GM23338 (cell line): ENCODE measurements around the gene SLC6A1. TPM values are rescaled to one million over a fixed set of nuclear protein-coding genes. Genes with fewer than 3 reads are reported as not detected.

Source experiments
- ATAC-seq: fragments of 200-7000 bp; cut with Tn5 transposase; 3 replicates; pipeline ENCODE4 v1.9.1; 2020
- DNase-seq: peaks from one replicate; pipeline ENCODE4 v3.0.0-alpha.2; 2015; ENCODE audit warnings: low spot score
- H2AFZ ChIP-seq: fragments of 200-600 bp; sonication (generic); 2 replicates; pipeline ENCODE4 v1.8.0; 2016; ENCODE audit warnings: antibody characterized with exemption, mild to moderate bottlenecking, moderate library complexity
- H3F3A ChIP-seq: fragments of 200-600 bp; sonication (generic); replicated peaks from 2 replicates; pipeline ENCODE4 v1.8.0; 2017; ENCODE audit warnings: antibody characterized with exemption, mixed run types, low read depth
- H3K27ac ChIP-seq: fragments of 200-600 bp; sonication (generic); 2 replicates; pipeline ENCODE4 v1.6.1; 2016; ENCODE audit warnings: low read depth
- H3K27me3 ChIP-seq: fragments of 200-600 bp; sonication (generic); 2 replicates; pipeline ENCODE4 v1.8.0; 2016; ENCODE audit warnings: mild to moderate bottlenecking, mixed run types, moderate library complexity; ENCODE audit not compliant: insufficient read depth
- H3K36me3 ChIP-seq: fragments of 200-600 bp; sonication (generic); 2 replicates; pipeline ENCODE4 v1.8.0; 2016; ENCODE audit warnings: mild to moderate bottlenecking; ENCODE audit not compliant: insufficient read depth
- H3K4me1 ChIP-seq: fragments of 200-600 bp; sonication (generic); 2 replicates; pipeline ENCODE4 v1.8.0; 2016; ENCODE audit warnings: mild to moderate bottlenecking, moderate library complexity; ENCODE audit not compliant: insufficient read depth
- H3K4me2 ChIP-seq: fragments of 200-600 bp; sonication (generic); 2 replicates; pipeline ENCODE4 v1.7.1; 2017; ENCODE audit warnings: mixed run types
- H3K4me3 ChIP-seq: fragments of 200-600 bp; sonication (generic); 2 replicates; pipeline ENCODE4 v1.6.1; 2016; ENCODE audit warnings: mixed run types
- H3K79me2 ChIP-seq: fragments of 200-600 bp; sonication (generic); replicated peaks from 2 replicates; pipeline ENCODE4 v1.8.0; 2017; ENCODE audit warnings: mild to moderate bottlenecking; ENCODE audit not compliant: insufficient read depth
- H3K9me2 ChIP-seq: fragments of 200-600 bp; sonication (generic); 2 replicates; pipeline ENCODE4 v1.8.0; 2017; ENCODE audit not compliant: insufficient read depth
- H4K20me1 ChIP-seq: fragments of 200-600 bp; sonication (generic); replicated peaks from 2 replicates; pipeline ENCODE4 v1.8.0; 2017; ENCODE audit warnings: mild to moderate bottlenecking; ENCODE audit not compliant: insufficient read depth
- H3K27ac Mint-ChIP-seq: 2 replicates; pipeline ENCODE4 v1.8.0; 2020; ENCODE audit warnings: inconsistent platforms, mild to moderate bottlenecking, moderate library complexity, mixed read lengths
- H3K27me3 Mint-ChIP-seq: 3 replicates; pipeline ENCODE4 v1.8.0; 2022; ENCODE audit warnings: low read depth, mild to moderate bottlenecking, moderate library complexity, mixed read lengths, inconsistent platforms; ENCODE audit not compliant: insufficient read depth, poor library complexity
- H3K36me3 Mint-ChIP-seq: 3 replicates; pipeline ENCODE4 v1.8.0; 2021; ENCODE audit warnings: low read depth, mild to moderate bottlenecking, inconsistent platforms, moderate library complexity, mixed read lengths
- H3K4me1 Mint-ChIP-seq: 3 replicates; pipeline ENCODE4 v1.8.0; 2020; ENCODE audit warnings: mild to moderate bottlenecking, inconsistent platforms, mixed read lengths
- H3K4me3 Mint-ChIP-seq: 3 replicates; pipeline ENCODE4 v1.8.0; 2021; ENCODE audit warnings: moderate library complexity, mild to moderate bottlenecking, inconsistent platforms, mixed read lengths
- H3K9me3 Mint-ChIP-seq: 3 replicates; pipeline ENCODE4 v1.8.0; 2020; ENCODE audit warnings: moderate library complexity, mild to moderate bottlenecking, inconsistent platforms, mixed read lengths
- CREB1 ChIP-seq: fragments of 250-450 bp; sonication (Bioruptor Pico); IDR thresholded peaks from 2 replicates; pipeline ENCODE4 v1.5.0; 2020; ENCODE audit warnings: low read depth, mild to moderate bottlenecking, moderate library complexity
- CTCF ChIP-seq, 2 experiments: fragments of 200-600 bp in 1 of 2; sonication (generic) in 1 of 2; conservative IDR thresholded peaks; 2 replicates each; pipeline versions ENCODE4 v1.5.1 to v1.6.1; 2016 to 2017; ENCODE audit warnings: antibody characterized with exemption in 2 of 2, low read depth in 2 of 2, mild to moderate bottlenecking in 2 of 2, moderate library complexity in 1 of 2
- EZH2 ChIP-seq: fragments of 200-600 bp; sonication (generic); IDR thresholded peaks from one replicate; pipeline ENCODE4 v1.8.0; 2017; ENCODE audit warnings: antibody characterized with exemption, mild to moderate bottlenecking, low read depth; ENCODE audit not compliant: unreplicated experiment
- EZH2phosphoT487 ChIP-seq: fragments of 200-600 bp; sonication (generic); IDR thresholded peaks from one replicate; pipeline ENCODE4 v1.8.1; 2018; ENCODE audit warnings: antibody characterized with exemption; ENCODE audit not compliant: unreplicated experiment
- NANOG ChIP-seq: IDR thresholded peaks from 2 replicates; pipeline ENCODE4 v1.6.1; 2016; ENCODE audit warnings: antibody characterized with exemption, borderline replicate concordance
- POLR2AphosphoS5 ChIP-seq: IDR thresholded peaks from 2 replicates; pipeline ENCODE4 v1.6.1; 2016; ENCODE audit warnings: antibody characterized with exemption, low read depth
- ZNF114 ChIP-seq: fragments of 250-450 bp; sonication (Bioruptor Pico); IDR thresholded peaks from 2 replicates; pipeline ENCODE4 v1.5.0; 2020; ENCODE audit warnings: mild to moderate bottlenecking, moderate library complexity
- ZNF331 ChIP-seq: fragments of 250-450 bp; sonication (Bioruptor Pico); IDR thresholded peaks from 2 replicates; pipeline ENCODE4 v1.5.0; 2020; ENCODE audit warnings: low read depth, mild to moderate bottlenecking, moderate library complexity
- polyA plus RNA-seq: library from polyadenylated mRNA; unstranded; fragments of >200 nt; fragmentation: Nextera tagmentation; extraction: Ambion mirVana; gene quantifications from 2 replicates; pipeline ENCODE4 v1.2.1, GENCODE V29; 2016
- total RNA-seq: library from RNA; depleted of rRNA; stranded (reverse); fragments of >200 nt; shearing (Covaris generic); gene quantifications from 2 replicates; pipeline ENCODE4 v1.2.3, GENCODE V29; 2014
- TF ChIP-seq, protein P1 (sequence below): IDR thresholded peaks from one replicate; pipeline ENCODE4 v1.6.1; 2018; ENCODE audit warnings: antibody characterized with exemption; ENCODE audit not compliant: unreplicated experiment
- TF ChIP-seq, protein P2 (sequence below): IDR thresholded peaks from 2 replicates; pipeline ENCODE4 v1.6.1; 2016; ENCODE audit warnings: antibody characterized with exemption

Gene SLC6A1
- total and polyA plus RNA-seq, 2 experiments from 2014 or later = 0.16 to 0.28 TPM

GRCh38 chr3:11050666-11051323 lies 58.2 kb downstream of the SLC6A1 start:
- H3K4me3 ChIP-seq = no peak overlapping the region
- H3K27ac Mint-ChIP-seq = no peak overlapping the region
- no peak overlapping the region for H3K27ac ChIP-seq
- no peaks in the 10 kb centered on the region for H3K4me1 ChIP-seq
- H3K4me2 ChIP-seq = no peak overlapping the region
- peaks cover 2% of the 10 kb centered on the region for H3K27me3 Mint-ChIP-seq
- H4K20me1 ChIP-seq = no peaks in the 10 kb centered on the region
- no peak overlapping the region; the same call in 1 of the 2 replicates for H2AFZ ChIP-seq
- H3K27me3 ChIP-seq = no peaks in the 10 kb centered on the region
- ATAC-seq (no peak), DNase-seq (no peak)
- no peaks in the 10 kb centered on the region for H3K36me3 Mint-ChIP-seq
- H3K4me1 Mint-ChIP-seq = peaks cover 2% of the 10 kb centered on the region; the same call in 1 of the 3 replicates
- H3K79me2 ChIP-seq = no peaks in the 10 kb centered on the region
- H3K9me2 ChIP-seq = no peaks in the 10 kb centered on the region
- H3K36me3 ChIP-seq = no peaks in the 10 kb centered on the region
- TF ChIP-seq, protein P1, sequence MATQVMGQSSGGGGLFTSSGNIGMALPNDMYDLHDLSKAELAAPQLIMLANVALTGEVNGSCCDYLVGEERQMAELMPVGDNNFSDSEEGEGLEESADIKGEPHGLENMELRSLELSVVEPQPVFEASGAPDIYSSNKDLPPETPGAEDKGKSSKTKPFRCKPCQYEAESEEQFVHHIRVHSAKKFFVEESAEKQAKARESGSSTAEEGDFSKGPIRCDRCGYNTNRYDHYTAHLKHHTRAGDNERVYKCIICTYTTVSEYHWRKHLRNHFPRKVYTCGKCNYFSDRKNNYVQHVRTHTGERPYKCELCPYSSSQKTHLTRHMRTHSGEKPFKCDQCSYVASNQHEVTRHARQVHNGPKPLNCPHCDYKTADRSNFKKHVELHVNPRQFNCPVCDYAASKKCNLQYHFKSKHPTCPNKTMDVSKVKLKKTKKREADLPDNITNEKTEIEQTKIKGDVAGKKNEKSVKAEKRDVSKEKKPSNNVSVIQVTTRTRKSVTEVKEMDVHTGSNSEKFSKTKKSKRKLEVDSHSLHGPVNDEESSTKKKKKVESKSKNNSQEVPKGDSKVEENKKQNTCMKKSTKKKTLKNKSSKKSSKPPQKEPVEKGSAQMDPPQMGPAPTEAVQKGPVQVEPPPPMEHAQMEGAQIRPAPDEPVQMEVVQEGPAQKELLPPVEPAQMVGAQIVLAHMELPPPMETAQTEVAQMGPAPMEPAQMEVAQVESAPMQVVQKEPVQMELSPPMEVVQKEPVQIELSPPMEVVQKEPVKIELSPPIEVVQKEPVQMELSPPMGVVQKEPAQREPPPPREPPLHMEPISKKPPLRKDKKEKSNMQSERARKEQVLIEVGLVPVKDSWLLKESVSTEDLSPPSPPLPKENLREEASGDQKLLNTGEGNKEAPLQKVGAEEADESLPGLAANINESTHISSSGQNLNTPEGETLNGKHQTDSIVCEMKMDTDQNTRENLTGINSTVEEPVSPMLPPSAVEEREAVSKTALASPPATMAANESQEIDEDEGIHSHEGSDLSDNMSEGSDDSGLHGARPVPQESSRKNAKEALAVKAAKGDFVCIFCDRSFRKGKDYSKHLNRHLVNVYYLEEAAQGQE = no peak
- no peak for TF ChIP-seq EZH2
- TF ChIP-seq, protein P2, sequence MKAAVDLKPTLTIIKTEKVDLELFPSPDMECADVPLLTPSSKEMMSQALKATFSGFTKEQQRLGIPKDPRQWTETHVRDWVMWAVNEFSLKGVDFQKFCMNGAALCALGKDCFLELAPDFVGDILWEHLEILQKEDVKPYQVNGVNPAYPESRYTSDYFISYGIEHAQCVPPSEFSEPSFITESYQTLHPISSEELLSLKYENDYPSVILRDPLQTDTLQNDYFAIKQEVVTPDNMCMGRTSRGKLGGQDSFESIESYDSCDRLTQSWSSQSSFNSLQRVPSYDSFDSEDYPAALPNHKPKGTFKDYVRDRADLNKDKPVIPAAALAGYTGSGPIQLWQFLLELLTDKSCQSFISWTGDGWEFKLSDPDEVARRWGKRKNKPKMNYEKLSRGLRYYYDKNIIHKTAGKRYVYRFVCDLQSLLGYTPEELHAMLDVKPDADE = no peak
- TF ChIP-seq ZNF331 = no peak
- no peaks in the 10 kb centered on the region for H3F3A ChIP-seq
- no peaks in the 10 kb centered on the region for H3K9me3 Mint-ChIP-seq
- no peak overlapping the region for H3K4me3 Mint-ChIP-seq

- no peaks in the 10 kb centered on the region for H3K9me3 Mint-ChIP-seq
- ATAC-seq (no peak), DNase-seq (no peak)
- TF ChIP-seq CREB1 (no peak), POLR2AphosphoS5 (no peak), ZNF331 (no peak), CTCF (conservative IDR thresholded peaks at IDR 0.05; ENCODE audit: low read depth in 2 of 2) (no peak), ZNF114 (no peak), EZH2phosphoT487 (no peak), NANOG (no peak), EZH2 (no peak)
- TF ChIP-seq, protein P1 = no peak
- TF ChIP-seq, protein P2 = no peak
- H3K27me3 ChIP-seq = no peaks in the 10 kb centered on the region
- no peaks in the 10 kb centered on the region for H4K20me1 ChIP-seq
- no peak overlapping the region for H3K4me3 ChIP-seq
- H3K4me1 Mint-ChIP-seq = peaks cover 2% of the 10 kb centered on the region; the same call in 1 of the 3 replicates
- H3K27ac ChIP-seq = no peak overlapping the region
- no peaks in the 10 kb centered on the region for H3K79me2 ChIP-seq
- no peaks in the 10 kb centered on the region for H3K36me3 ChIP-seq
- no peaks in the 10 kb centered on the region for H3K9me2 ChIP-seq
- H3K27me3 Mint-ChIP-seq = peaks cover 10% of the 10 kb centered on the region
- no peaks in the 10 kb centered on the region for H3F3A ChIP-seq
- no peak overlapping the region for H3K27ac Mint-ChIP-seq
- no peak overlapping the region for H2AFZ ChIP-seq
- H3K4me2 ChIP-seq = no peak overlapping the region
- no peaks in the 10 kb centered on the region for H3K36me3 Mint-ChIP-seq
- H3K4me1 ChIP-seq = no peaks in the 10 kb centered on the region
- H3K4me3 Mint-ChIP-seq = no peak overlapping the region
These were observed 61.5 kb downstream of the SLC6A1 start for GRCh38 chr3:11053926-11054503.
